ENCODE results near the gene RANBP17. TPM values are rescaled to one million over a fixed set of nuclear protein-coding genes. Genes with fewer than 3 reads are reported as not detected.

The RANBP17 gene
- total and polyA plus RNA-seq, 2 donors from 2014 or later: 2.0 to 15.4 TPM

GRCh38 chr5:171323007-171323406 lies 461.2 kb downstream of the RANBP17 start:
- no peak overlapping the region for H3K4me3 ChIP-seq (ENCODE audit: low read length in 3 of 3)
- FAIRE-seq: no peak
- TF ChIP-seq, protein P1, sequence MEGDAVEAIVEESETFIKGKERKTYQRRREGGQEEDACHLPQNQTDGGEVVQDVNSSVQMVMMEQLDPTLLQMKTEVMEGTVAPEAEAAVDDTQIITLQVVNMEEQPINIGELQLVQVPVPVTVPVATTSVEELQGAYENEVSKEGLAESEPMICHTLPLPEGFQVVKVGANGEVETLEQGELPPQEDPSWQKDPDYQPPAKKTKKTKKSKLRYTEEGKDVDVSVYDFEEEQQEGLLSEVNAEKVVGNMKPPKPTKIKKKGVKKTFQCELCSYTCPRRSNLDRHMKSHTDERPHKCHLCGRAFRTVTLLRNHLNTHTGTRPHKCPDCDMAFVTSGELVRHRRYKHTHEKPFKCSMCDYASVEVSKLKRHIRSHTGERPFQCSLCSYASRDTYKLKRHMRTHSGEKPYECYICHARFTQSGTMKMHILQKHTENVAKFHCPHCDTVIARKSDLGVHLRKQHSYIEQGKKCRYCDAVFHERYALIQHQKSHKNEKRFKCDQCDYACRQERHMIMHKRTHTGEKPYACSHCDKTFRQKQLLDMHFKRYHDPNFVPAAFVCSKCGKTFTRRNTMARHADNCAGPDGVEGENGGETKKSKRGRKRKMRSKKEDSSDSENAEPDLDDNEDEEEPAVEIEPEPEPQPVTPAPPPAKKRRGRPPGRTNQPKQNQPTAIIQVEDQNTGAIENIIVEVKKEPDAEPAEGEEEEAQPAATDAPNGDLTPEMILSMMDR (IDR thresholded peaks at IDR 0.05; ENCODE audit: borderline replicate concordance, extremely low read depth, insufficient read depth): no peak
- peaks cover 58% of the 10 kb centered on the region for H3K27me3 ChIP-seq (ENCODE audit: control insufficient read depth, insufficient read depth, low read length)
- DNase-seq: no peak
- no peak overlapping the region for H3K27ac ChIP-seq (ENCODE audit: low read depth in 2 of 2, low read length in 2 of 2)
- H3K9me3 ChIP-seq (ENCODE audit: control insufficient read depth in 2 of 3, insufficient read depth in 1 of 3, low read length in 3 of 3): no peaks in the 10 kb centered on the region
- intact Hi-C loops (cut with DNase I): no loop called here
- H3K36me3 ChIP-seq (ENCODE audit: control insufficient read depth in 2 of 3, insufficient read depth in 3 of 3, low read length in 3 of 3): no peaks in the 10 kb centered on the region
- H3K9ac ChIP-seq (ENCODE audit: low read length in 3 of 3): no peak overlapping the region
- H3K4me1 ChIP-seq (ENCODE audit: control insufficient read depth in 2 of 3, insufficient read depth in 2 of 3, low read depth in 1 of 3, low read length in 3 of 3): no peaks in the 10 kb centered on the region

GRCh38 chr5:171323806-171324632 lies 462.2 kb downstream of the RANBP17 start:
- Histone ChIP-seq H3K36me3 (ENCODE audit: control insufficient read depth in 2 of 3, insufficient read depth in 3 of 3, low read length in 3 of 3) (no peaks in the 10 kb centered on the region), H3K4me3 (ENCODE audit: low read length in 3 of 3) (no peak overlapping the region), H3K27me3 (ENCODE audit: control insufficient read depth, insufficient read depth, low read length) (peaks cover 54% of the 10 kb centered on the region), H3K9ac (ENCODE audit: low read length in 3 of 3) (no peak overlapping the region), H3K4me1 (ENCODE audit: control insufficient read depth in 2 of 3, insufficient read depth in 2 of 3, low read depth in 1 of 3, low read length in 3 of 3) (no peaks in the 10 kb centered on the region), H3K27ac (ENCODE audit: low read depth in 2 of 2, low read length in 2 of 2) (no peak overlapping the region), H3K9me3 (ENCODE audit: control insufficient read depth in 2 of 3, insufficient read depth in 1 of 3, low read length in 3 of 3) (no peaks in the 10 kb centered on the region)
- FAIRE-seq (no peak), DNase-seq (peak in 1 of 5 donors; percentile 20)
- intact Hi-C loops (cut with DNase I): no loop called here
- TF ChIP-seq, protein P1 (IDR thresholded peaks at IDR 0.05; ENCODE audit: borderline replicate concordance, extremely low read depth, insufficient read depth): no peak

GRCh38 chr5:171330021-171330420 lies 468.2 kb downstream of the RANBP17 start:
- no peak for FAIRE-seq
- no peak overlapping the region for H3K27ac ChIP-seq (ENCODE audit: low read depth in 2 of 2, low read length in 2 of 2)
- no peaks in the 10 kb centered on the region for H3K9me3 ChIP-seq (ENCODE audit: control insufficient read depth in 2 of 3, insufficient read depth in 1 of 3, low read length in 3 of 3)
- no peaks in the 10 kb centered on the region for H3K36me3 ChIP-seq (ENCODE audit: control insufficient read depth in 2 of 3, insufficient read depth in 3 of 3, low read length in 3 of 3)
- H3K4me3 ChIP-seq (ENCODE audit: low read length in 3 of 3): no peak overlapping the region
- no peak overlapping the region for H3K9ac ChIP-seq (ENCODE audit: low read length in 3 of 3)
- peaks cover 5% of the 10 kb centered on the region for H3K27me3 ChIP-seq (ENCODE audit: control insufficient read depth, insufficient read depth, low read length)
- TF ChIP-seq, protein P1 (IDR thresholded peaks at IDR 0.05; ENCODE audit: borderline replicate concordance, extremely low read depth, insufficient read depth): no peak
- intact Hi-C loops (cut with DNase I): no loop called here
- DNase-seq: no peak
- H3K4me1 ChIP-seq (ENCODE audit: control insufficient read depth in 2 of 3, insufficient read depth in 2 of 3, low read depth in 1 of 3, low read length in 3 of 3): no peaks in the 10 kb centered on the region
